IPS-11a (cell line): ENCODE results near the gene PLIN5.

Experiments used
- H3K4me3 ChIP-seq: one replicate; pipeline ENCODE4 v1.5.1; 2013; ENCODE audit warnings: low read depth, low read length, control low read depth

Gene PLIN5

DNA sequence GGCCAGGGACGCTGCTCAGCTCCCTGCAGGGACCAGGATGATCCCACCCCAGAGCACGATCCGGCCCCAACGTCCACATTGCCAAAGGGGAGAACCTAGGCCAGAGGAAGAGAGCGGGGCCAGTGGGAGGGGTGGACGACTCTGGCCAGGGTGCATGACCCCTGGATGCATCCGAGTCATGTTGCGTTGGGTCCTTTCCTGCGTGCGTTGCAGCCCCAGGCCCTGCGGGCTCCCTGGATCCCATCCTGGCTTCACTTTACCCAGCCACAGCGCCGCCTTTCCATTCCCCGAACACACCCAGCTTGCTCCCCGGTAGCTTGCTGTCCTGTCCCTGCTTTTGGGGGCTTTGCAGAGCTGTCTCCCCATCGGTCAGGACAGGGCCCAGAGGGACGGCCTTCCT is 27.2 kb downstream of the PLIN5 start:
- H3K4me3 ChIP-seq: no peak overlapping the region

DNA sequence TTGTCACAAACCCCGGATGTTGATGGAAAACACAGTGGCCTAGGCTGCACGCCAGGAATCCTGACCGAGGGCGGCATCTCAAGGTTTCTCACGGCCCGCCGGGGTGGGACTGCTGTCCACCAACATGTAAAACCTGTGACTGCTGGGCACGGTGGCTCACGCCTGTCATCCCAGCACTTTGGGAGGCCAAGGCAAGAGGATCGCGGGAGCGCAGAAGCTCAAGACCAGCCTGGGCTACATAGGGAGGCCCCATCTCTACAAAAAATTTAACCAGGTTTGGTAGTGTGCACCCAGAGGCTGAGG is 27.9 kb downstream of the PLIN5 start:
- H3K4me3 ChIP-seq: no peak overlapping the region

DNA sequence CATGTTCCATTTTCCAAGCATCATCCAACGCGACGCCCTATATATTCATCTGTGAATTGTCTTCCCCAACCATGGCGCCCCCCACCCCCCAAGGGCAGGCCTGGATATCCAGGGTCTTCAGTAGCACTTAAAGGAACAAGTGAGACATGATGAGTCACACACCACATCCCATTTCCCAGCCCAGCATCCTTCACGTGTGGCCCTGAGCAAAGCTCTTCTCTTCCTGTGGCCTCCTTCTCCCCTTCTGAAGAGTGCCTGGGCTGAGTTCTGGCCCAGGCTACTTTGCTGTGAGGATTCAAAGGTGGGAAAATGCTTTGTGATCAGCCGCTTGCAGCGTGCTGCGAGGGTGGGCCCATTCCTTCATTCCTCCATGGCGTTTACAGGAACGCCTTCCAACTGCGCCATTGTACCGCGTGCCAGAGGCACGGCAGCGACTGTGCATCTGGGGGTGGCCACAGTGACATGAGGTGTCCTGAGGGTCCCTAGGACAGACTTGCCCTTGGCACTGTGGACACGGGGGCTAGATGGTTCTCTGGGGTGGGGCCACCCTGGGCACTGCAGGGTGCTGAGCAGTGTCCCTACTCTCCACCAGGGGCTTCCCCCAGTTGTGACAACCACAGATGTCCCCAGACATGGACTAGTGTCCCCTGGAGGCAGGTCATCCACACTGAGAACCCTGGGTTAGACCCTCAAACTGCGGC is 28.4 kb downstream of the PLIN5 start:
- H3K4me3 ChIP-seq: no peak overlapping the region

DNA sequence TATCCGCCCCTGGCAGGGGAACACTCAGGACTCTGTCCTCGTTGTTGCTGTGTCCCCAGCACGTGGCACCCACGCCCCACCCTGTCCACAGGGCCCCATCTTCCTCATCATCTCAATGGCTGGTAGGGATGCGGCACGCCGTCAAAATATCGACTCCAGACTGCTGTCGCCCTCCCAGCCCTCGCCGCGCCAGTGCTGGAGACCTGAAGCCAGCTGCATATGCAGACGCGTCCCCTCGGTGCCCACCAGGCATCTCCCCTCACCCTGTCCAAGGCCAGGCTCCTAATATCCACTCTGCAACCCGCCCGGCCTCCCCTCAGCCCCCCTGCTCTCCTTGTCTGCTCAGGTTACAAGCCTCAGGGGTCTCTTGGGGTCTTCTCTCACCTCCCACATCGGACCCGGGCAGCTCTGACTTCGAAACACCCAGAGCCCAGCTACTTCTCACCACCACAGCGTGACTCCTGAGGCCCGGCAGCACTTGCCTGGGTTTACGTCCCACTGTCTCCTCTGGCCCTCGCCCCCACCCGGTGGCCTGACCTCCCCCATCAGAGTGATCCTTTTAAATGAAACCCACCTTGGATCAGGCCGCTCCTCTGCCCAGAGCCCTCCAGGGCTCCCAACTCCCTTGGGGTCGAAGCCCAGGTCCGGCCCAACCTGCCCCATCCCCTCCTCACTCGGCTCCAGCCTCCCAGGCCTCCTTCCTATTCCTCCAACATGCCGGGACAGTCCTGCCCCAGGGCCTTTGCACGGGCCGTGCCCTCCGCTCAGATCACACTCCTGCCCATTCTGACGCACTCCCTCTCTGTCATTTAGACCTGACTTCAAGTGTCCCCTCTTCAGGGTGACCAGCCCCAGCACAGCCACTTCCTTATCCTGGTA is 29.2 kb downstream of the PLIN5 start:
- H3K4me3 ChIP-seq: no peak overlapping the region

DNA sequence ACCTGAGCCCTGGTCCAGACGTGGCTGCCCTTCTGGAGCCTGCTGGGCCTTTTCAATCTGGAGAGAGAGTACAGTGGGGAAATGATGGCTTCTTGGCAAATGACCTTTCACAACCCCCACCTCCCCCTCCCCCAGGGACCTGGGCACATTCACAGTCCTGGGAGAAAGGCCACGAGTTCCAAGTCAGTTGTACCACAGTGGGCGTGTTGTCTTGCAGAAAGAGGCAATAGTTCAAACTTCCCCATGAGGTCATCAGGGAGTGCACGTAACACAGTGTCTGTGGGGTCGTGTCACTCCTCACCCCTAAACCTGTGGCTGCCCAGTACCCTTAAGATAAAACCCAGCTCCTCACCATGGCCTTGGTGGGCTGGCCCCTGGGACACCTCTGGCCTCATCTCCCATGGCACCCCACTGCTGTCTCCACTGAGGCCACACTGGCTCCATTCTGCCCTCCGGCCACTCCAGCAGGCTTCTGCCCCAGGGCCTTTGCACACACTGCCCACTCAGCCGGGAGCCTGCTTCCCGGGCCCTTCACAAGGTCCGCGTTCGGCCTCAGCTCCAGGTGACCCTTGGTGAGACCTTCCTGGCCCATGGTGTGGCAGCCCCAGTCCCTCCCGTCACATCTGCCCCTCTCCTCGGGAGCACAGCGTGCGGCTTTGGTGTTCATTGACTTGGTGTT is 30.0 kb downstream of the PLIN5 start:
- H3K4me3 ChIP-seq: no peak overlapping the region

DNA sequence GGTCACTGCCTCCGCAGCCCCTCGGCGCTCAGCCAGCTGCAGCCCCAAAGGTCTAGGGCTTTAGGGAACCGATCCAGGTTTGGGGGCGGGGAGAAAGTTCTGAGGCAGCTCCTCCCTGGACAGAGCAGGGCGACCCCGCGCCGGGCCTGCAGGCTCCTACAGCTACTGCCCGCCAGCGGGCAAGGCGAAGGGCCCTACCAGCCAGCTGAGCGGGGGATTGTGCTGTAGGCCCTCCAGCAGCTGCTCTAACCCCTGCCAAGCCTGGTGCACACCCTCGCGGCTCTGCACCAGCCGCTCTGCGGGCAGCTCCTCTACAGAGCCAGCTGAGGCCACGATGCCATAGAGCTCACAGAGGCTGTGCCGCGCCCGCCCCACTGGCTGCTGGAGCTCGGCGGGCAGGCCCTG is 30.7 kb downstream of the PLIN5 start:
- no peak overlapping the region for H3K4me3 ChIP-seq

DNA sequence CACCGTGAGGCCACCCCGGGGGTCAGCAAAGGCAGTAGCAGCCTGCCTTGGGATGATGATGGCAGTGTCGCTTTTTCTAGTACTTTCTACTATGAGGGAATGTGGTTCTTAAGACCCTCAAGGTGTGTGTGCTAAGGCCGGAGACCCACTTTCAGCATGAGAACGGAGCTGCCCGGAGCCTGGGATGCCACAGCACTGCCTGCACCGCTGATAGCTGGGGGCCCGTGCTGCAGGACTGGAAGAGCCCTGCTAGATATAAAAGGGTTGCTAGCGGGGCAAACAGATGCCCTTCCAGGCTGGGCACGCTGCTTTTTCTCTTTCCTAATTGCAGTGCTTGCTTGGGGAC is 31.2 kb downstream of the PLIN5 start:
- H3K4me3 ChIP-seq: no peak overlapping the region

DNA sequence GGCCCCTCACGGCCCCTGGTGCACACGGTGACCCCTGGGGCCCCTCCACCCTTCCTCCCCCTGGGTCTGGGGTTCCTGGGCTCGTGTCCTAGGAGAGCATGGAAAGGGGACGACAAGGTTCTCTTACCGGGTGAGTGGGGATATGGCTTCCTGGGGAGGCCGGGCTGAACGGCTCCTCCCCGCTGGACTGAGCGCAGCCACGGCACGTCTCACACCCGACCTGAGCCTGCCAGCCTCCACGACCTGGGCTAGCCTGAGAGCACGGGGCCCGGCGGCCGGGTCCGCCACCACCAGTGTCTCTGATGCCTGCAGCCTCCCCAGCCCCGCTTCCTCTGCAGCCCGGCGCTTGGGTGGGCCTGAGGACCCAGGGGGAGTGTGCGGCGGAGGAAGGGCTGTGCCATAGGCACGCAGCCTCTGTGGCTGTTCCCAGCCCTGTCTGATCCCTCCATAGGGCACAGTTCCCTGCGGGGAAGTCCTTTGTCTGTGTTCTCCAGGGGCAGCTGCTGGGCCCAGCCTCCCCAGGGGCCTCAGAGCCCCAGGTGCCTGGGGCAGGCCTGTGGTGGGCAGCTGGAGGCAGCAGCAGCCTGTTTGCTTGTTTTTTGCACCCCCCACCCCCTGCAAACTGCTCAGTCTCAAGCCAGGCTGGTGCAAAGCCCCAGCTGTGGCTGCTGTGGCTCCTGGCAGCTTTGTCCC is 31.7 kb downstream of the PLIN5 start:
- no peak overlapping the region for H3K4me3 ChIP-seq

DNA sequence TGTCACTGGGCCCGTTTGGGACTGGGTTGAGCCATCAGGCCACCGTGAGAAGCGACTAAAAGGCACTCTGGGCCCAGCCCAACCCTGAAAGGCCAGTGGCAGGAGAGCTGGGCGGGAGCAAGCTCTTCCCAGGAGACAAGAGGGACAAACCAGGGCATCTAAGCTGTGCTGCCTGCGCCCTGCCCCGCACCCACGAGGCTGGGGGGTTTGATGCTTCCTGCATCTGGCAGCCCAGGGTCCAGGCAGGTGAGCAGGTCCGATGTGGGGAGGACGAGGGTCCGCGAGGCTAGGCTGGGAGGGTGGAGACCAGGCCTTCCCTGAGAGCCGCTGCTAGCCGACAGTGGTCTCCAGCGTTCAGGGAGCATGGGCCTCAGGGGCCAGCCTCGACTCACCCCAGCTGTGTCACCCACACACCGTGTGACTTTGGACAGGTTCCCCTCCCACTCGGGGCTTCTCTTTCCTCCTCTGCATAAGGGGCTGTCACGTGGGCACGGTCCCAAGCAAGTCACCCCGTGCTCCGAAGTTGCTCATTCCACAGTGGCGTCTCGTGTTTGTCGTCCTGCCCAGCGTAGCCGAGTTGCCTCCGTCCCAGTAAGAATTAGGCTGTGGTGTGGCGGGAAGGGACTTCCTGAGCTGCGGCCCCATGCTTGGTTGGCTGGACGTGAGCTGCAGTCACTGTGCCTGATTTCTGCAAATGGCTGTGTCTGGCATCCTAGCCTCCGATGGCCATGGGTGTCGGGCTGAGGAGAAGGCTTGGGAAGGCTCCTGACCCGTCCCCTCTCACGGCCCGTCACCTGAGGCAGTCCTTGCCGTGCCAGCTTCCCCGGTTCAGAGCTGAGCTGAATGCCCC is 32.5 kb downstream of the PLIN5 start:
- H3K4me3 ChIP-seq: no peak overlapping the region

DNA sequence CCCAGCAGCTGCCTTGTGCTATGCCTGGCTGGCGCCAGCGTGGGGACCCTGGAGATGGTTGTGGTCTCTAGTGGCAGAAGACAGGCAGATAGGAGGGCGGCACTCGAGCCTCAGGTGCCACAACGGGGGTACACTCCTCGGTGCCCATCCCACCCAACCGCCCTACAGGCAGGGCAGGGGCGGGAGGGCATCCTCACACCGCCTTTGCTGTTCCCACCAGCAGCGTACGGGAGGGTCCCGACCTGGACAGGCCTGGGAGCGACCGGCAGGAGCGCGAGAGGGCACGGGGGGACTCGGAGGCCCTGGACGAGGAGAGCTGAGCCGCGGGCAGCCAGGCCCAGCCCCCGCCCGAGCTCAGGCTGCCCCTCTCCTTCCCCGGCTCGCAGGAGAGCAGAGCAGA is 33.3 kb downstream of the PLIN5 start:
- H3K4me3 ChIP-seq: no peak overlapping the region

DNA sequence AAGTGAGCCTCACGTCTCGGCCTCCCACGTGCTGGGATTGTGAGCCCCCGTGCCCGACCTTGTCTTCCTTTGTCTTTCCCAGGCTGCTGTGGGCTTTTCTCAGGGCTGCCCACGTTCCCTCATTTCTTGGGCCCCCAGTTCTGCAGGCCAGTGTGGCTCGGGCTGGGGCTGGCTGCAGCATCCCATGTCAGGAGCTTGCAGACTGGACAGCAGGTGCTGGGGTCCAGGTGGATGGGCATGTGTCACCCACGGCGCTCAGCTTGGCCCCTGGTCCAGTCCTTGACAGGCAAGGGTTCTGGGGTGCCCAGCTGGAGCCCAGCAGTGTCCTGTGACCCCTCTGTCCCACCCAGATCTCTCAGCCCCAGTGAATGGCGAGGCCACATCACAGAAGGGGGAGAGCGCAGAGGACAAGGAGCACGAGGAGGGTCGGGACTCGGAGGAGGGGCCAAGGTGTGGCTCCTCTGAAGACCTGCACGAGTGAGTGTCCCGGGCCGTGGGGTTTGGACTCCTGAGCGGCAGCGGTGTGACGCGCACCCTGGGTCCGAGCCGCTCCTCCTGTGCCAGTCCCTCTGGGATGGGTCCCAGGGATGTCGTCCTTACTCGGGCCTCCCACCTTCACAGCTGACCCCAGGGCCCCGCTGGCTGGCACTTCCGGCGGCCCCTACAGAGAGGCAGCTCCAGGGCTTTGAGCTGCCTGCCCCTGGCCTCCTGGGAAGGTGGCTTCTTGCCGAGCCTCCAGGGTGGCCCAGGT is 34.0 kb downstream of the PLIN5 start:
- H3K4me3 ChIP-seq: no peak overlapping the region

DNA sequence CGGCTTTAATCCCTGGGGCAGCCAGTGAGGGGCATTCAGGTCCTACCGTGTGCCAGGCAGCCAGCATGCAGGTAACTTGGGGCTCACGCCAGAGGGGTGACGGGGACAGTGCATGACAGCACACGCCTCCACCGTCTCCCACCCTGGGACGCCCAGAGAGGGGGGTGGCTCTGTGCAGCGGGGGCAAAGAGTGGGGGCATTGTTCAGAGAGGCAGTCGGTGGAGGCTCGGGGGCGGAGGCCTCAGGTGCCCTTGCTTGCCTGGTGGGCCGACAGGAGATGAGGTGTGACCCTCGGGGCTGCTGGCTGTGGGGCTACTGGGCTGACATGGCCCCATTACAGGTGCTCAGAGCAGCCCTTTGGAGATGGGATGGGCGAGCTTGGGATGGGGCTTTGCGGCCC is 35.2 kb downstream of the PLIN5 start:
- no peak overlapping the region for H3K4me3 ChIP-seq

DNA sequence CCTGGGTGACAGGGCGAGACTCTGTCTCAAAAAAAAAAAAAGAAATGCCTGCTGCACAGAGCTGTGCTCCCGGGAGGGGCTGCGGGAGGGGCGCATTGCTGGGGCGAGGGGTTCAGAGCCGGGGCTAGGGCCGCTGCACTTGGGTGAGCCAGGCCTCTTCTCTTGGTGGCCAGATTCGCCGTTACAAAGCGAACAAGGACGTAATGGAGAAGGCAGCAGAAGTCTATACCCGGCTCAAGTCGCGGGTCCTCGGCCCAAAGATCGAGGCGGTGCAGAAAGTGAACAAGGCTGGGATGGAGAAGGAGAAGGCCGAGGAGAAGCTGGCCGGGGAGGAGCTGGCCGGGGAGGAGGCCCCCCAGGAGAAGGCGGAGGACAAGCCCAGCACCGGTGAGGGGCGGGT is 35.7 kb downstream of the PLIN5 start:
- H3K4me3 ChIP-seq: no peak overlapping the region

DNA sequence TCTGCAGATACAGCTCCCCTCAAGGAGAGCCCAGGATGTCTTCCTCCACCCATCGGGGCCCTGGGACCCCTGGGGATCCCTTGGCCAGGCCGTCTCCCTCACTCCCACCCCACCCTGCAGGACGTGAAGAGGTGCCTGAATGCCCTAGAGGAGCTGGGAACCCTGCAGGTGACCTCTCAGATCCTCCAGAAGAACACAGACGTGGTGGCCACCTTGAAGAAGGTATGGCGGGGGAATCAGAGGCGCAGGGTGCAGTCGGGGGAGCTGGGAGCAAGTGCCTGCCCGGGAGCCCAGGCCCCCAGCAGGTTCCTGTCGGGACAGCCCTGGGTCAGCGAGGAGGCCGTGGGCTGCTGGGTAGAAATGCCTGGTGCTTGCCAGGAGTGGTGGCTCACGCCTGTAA is 36.3 kb downstream of the PLIN5 start:
- no peak overlapping the region for H3K4me3 ChIP-seq

DNA sequence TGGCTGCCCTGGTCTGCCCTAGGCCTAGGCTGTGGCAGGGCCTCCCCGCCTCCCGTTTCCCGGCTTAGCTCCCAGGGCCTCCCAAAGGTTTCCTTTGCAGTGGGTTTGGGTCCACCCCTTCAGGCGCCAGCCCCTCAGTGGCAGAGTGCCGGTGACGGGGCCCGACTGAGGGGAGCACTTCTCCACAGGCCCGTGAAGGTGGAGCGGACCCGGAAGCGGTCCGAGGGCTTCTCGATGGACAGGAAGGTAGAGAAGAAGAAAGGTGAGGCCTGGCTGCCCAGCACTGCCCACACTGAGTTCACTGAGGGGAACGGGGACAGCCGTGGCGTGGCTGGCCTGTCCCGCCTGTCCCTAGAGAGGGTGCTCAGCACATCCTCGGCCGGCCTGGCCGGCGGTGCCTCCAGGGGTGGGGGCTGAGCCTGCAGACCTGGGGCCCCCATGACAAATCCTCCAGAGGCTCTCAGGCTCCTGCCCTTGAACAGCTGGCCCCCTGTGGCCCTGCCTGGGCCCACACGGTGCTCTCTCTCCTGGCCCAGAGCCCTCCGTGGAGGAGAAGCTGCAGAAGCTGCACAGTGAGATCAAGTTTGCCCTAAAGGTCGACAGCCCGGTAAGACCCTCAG is 37.1 kb downstream of the PLIN5 start:
- no peak overlapping the region for H3K4me3 ChIP-seq

DNA sequence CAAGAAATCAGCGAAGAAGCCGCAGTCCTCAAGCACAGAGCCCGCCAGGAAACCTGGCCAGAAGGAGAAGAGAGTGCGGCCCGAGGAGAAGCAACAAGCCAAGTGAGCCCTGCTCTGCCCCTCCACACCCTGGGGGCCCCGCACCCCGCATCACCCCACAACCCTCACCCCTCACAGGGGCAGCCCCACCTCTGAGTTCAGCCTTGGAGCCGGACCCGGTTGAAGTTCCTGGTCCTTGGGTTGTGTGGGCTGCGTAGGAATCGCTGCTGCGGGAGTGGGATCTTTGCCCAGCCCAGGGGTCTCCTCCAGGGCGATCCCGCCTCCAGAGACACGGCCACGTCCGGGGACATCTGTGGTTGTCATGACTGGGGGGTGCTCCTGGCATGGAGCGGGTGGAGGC is 38.7 kb downstream of the PLIN5 start:
- no peak overlapping the region for H3K4me3 ChIP-seq

DNA sequence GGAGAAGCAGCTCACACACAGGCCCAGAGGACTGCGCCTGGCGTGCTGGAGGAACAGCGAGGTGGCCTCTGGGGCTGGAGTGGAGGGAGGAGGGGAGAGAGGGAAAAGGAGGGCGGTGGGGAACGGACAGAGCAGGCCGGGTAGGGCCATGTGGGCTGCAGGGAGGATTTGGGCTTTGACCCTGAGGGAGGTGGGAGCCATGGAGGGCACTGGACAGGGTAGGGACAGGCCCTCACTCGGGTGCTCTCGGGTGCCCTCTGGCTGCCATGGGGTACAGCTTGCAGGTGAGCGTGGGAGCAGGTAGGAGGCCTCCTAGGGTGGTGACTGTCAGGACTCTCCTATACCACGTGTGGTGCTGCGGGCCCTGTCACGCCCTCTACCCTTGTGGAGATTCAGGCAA is 39.6 kb downstream of the PLIN5 start:
- no peak overlapping the region for H3K4me3 ChIP-seq

DNA sequence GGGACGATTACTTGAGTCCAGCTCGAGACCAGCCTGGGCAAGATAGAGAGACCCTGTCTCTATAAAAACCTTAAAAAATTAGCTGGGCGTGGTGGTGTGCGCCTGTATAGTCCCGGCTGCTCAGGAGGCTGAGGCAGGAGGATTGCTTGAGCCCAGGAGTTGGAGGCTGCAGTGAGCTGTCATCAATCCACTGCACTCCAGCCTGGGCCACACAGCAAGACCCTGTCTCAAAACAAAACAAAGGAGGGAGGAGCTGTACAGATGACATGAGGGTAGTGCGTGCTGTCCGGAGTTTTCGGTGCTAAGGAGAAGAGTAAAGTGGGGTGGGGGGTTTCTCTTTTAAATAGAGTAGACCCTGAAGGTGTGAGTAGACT is 40.3 kb downstream of the PLIN5 start:
- no peak overlapping the region for H3K4me3 ChIP-seq

DNA sequence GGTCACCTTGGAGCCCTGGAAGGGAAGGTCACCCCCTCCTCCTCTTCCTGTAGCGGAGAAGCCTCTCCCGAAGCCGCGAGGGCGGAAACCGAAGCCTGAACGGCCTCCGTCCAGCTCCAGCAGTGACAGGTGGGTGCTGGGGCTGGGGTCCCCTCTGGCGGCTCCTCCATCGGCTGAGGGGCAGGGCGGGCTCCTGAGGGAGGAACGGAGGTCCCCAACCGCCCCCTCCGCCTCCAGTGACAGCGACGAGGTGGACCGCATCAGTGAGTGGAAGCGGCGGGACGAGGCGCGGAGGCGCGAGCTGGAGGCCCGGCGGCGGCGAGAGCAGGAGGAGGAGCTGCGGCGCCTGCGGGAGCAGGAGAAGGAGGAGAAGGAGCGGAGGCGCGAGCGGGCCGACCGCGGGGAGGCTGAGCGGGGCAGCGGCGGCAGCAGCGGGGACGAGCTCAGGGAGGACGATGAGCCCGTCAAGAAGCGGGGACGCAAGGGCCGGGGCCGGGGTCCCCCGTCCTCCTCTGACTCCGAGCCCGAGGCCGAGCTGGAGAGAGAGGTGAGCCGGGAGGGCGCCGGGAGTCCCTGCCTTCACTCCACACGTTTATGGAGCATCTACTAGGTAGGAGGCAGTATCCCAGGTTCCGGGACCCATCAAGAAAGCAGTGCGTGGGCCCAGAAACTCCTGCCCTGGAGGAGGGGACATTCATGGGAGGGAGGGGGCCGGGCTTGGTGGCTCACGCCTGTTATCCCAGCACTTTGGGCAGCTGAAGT is 40.9 kb downstream of the PLIN5 start:
- H3K4me3 ChIP-seq: no peak overlapping the region
